K562 treated with DMSO at 1 percent for 24 hours (cell line): Measurements from ENCODE around the gene MSL2. TPM values are rescaled to one million over a fixed set of nuclear protein-coding genes. Genes with fewer than 3 reads are reported as not detected.

Experiments used
- total RNA-seq: library from RNA; unstranded; fragments of 300-600 nt; gene quantifications from 2 replicates; pipeline ENCODE4 v1.2.3, GENCODE V29; 2022; ENCODE audit warnings: low read depth; ENCODE audit not compliant: insufficient read depth

The MSL2 gene
- total RNA-seq = 7.6 and 8.9 TPM in 2 replicates

GRCh38 chr3:136196064-136196400 lies at the start of gene MSL2:
TSS of gene MSL2 (minus strand) at chr3:136196335. CDS start at chr3:136195113, 1,222 bp downstream.

Other genes with a start within 250 kb of the MSL2 start
- gene PPP2R3A, start 230.6 kb downstream of the MSL2 start, total RNA-seq = 0.10 TPM in 1 of 2 replicates, not detected in the other
- gene PCCB, start 54.0 kb upstream of the MSL2 start, total RNA-seq = 61.2 and 68.3 TPM in 2 replicates